ENCODE measurements around the gene MAP4K3.
"Not testable (repeated sequence)": the region's sequence is repeated elsewhere in the genome, so short reads cannot be mapped to it uniquely, and the experiment has no call there.

Gene MAP4K3

DNA sequence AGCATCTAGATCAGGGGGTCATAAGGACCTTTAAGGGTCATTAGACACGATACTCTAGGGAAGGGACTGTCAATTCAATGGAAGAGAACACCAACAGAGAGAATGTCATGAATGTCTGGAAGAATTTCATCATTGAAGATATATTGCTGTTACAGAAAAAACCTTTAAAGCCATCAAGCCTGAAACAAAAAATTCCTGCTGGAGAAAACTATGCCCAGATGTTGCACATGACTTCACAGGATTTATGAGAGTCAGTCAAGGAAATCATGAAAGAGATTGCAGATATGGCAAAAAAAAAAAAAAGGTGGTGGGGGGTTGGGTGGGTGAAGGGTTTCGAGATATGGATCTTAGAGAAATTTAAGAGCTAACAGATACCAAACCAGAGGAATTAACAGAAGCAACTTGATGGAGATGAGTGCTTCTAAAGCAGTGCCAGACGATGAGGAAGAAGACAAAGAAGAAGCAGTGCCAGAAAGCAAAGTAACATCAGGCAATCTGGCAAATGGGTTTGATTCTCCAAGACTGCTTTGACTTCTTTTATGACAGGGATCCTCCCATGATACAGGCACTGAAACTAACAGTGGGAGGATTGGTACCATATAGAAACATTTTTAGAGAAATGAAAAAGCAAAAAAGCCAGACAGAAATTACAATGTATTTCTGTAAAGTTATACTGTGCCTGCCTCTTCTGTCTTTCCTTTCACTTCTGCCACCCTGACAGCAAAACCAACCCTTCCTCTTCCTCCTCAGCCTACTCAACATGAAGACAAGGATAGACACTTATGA is 28.5 kb downstream of the MAP4K3 start:
- no peak for DNase-seq (ENCODE audit: low spot score)

DNA sequence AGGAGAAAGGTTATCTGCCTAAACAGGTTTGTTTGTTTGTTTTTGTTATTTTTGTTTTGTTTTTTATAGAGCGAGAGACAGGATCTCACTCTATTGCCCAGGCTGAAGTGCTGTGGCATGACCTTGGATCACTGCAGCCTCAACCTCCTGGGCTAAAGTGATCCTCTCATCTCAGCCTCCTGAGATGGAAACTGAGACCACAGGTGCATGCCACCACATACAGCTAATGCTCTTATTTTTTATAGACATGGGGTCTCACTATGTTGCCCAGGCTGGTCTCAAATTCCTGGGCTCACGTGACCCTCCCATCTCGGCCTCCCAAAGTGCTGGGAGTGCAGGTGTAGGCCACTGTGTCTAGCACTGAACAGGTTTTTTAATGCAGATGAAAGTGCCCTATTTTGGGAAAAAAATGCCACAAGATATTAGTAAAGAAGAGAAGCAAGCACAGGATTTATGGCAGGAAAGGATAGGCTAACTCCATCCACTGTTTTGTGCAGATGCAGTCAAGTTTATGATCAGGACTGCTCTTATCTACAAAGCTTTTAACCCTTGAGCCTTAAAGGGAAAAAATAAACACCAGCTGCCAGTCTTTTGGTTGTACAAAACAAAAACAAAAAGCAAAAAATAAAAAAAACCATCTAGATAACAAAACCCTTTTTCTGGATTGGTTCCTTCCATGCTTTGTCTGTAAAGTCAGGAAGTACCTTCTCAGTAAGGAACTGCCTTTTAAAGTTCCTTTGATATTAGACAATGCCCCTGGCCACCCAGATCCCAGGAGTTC is 29.4 kb downstream of the MAP4K3 start:
- DNase-seq (ENCODE audit: low spot score) = no peak

DNA sequence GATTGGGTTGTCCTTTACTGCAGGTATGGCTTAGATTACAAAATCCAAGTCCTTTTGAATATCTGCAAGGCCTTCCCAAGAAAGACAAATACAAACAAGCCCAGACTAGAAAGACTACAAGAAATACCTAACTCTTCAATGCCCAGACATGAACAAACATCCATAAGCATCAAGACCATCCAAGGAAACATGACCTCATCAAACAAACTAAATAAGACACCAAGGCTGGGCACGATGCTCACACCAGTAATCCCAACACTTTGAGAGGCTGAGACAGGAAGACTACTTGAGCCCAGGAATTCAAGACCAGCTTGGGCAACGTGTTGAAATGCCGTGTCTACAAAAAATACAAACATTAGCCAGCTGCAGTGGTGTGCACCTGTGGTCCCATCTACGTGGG is 31.7 kb downstream of the MAP4K3 start:
- no peak for DNase-seq (ENCODE audit: low spot score)

DNA sequence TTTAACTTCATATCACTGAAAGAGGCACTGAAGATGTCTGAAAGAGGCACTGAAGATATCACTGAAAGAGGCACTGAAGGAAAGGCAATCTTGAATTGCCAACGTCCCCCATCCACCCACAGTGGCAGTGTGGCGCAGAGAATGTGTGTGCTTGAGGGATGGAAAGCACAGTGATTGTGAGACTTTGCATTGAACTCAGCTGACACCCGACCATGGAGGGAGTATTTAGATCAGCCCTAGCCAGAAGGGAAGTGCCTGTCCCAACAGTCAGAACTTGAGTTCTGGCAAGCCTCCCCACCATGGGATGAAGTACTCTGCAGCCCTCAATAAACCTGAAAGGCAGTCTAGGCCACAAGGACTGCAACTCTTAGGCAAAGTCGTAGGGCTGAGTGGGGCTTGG is 33.8 kb downstream of the MAP4K3 start:
- no peak for DNase-seq (ENCODE audit: low spot score)

DNA sequence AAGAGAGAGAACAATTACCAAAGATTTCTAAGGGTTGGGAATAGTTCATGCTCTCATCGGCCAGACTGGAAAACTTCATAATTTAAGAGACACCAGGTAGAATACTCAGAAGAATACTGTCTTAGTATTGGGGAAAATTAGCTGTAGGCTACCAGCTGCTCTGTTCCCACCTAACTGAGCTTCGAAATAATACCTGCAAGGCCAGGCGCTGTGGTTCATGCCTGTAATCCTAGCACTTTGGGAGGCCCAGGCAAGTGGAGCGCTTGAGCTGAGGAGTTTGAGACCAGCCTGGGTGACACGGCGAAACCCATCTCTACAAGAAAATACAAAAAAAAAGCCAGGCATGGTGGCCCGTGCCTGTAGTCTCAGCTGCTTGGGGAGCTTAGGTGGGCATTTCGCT is 35.8 kb downstream of the MAP4K3 start:
- DNase-seq (ENCODE audit: low spot score) = no peak

DNA sequence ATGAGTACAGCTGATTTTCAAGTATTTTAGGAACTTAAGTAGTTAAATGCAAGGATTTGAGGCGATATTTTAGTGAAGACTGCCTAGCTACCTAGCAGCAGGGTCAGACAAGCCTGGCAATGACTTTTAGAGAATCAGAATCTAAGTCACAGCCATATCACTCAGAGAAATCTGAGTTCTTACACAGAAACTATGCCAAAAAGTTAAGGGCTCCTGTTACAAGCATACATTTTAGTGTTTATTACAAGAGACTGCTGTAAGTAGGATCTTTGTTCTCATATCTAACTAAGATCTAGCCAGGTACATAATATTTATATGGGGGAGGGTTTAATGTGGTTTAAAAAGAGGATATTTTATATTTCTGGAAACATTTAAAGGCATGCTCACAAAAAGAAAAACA is 37.5 kb downstream of the MAP4K3 start:
- no peak for DNase-seq (ENCODE audit: low spot score)

DNA sequence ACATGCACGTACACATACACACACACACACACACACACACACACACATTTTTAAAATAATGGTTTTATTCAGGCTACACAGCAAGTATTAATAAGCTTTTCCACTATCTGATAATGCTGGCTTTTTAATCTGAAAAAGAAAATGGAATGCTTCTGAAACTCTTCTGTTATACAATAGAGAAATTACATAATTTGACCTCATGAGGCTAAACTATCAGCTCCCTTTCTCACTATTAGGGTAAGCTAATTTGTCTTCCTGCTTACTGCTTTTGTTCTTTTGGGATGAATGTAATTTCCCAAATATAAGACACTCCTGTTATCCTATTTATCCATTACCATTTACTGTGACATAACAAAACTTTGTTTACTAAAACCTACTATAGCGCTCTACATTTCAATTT is 41.8 kb downstream of the MAP4K3 start:
- DNase-seq (ENCODE audit: low spot score) = no peak

DNA sequence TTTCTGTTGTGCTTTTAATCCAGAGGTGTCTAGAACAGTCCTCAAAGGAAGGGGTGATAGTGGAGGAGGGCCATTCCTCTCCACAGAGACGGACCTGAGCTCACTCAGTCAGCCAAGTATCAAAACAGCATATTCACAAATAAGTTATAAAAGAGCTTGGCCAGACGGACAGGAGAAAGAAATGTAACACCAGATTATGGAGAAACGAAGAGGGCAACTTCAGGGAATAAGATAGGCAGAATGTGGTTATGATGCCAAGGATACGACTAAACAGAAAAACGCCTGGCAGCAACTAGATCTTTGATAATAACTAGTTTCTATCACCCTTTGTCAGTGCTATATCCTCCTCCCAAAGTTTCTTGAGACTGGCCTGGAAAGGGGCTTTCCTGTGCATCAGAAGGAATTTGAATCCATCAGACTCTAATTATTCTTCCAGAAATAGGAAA is 42.5 kb downstream of the MAP4K3 start:
- no peak for DNase-seq (ENCODE audit: low spot score)

DNA sequence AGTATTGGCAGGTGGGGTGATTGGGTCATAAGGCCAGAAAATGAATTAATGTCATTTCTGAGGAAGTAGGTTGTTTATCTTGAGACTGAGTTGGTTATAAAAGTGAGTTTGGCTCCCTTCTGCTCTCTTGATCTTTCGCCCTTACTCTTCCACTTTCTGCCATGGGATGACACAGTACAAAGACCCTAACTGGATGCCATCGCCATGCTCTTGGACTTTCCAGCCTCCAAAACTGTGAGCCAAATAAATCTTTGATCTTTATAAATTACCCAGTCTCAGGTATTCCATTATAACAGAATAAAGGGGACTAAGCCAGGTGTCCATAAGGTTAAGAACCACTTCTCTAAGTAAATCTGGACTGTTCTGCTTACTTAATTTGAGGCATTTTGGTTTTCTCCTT is 44.4 kb downstream of the MAP4K3 start:
- DNase-seq (ENCODE audit: low spot score) = no peak

DNA sequence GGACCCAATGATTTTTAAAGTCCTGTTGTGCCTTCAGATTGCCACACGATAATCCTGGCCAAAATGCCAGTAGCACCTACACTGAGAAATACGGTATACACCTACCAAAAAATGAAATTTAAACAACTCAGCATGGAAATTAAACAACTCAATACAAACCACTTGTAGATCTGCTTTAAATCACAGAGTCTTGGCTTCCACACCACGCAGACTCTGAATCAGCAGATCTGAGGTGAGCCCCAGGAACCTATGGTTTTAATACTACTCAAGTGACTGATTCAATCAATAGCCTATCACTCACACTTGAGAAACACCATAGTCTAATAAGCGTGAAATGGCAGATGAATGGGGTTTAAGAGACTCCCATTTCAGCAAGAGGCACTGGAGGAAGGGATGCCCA is 46.9 kb downstream of the MAP4K3 start:
- no peak for DNase-seq (ENCODE audit: low spot score)

DNA sequence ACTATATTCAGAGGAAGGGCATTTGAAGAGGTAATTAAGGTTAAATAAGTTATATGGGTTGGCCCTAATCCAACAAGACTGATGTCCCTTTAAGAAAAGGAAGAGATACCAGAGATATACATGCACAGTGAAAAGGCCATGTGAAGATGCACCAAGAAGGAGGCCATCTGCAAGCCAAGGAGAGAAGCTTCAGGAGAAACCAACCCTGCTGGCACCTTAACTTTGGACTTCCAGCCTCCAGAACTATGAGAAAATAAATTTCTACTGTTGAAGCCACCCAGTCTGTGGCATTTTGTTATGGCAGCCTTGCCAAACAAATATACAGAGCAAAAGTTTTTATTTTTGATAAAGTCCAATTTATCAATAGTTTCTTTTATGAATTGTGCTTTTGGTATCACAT is 51.0 kb downstream of the MAP4K3 start:
- DNase-seq (ENCODE audit: low spot score) = no peak

DNA sequence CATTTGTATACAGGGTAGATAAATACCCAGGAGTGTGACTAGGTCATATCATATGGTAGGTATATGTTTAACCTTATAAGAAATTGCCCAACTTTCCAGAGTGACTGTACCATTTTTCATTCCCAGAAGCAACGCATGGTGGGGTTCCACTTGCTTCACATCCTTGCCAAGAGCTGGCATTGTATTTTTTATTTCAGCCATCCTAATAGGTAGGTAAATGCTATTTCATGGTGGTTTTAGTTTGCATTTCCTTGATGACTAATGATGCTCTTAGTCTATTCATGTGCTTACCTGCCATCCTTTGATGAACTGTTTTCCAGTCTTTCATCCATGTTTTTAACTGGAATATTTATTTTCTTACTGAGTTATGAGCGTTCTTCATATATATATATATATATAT is 51.9 kb downstream of the MAP4K3 start:
- DNase-seq (ENCODE audit: low spot score) = no peak

DNA sequence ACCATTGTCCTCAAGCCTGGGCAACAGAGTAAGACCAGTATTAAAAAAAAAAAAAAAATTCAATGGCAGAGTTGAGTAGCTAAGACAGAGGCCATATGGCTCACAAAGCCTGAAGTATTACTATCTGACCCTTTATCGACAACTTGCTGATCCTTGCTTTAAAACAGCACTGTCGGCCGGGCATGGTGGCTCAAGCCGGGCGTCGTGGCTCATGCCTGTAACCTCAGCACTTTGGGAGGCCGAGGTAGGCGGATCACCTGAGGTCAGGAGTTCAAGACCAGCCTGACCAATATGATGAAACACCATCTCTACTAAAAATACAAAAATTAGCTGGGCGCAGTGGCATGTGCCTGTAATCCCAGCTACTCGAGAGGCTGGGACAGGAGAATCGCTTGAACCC is 53.0 kb downstream of the MAP4K3 start:
- DNase-seq (ENCODE audit: low spot score) = not testable (repeated sequence)

DNA sequence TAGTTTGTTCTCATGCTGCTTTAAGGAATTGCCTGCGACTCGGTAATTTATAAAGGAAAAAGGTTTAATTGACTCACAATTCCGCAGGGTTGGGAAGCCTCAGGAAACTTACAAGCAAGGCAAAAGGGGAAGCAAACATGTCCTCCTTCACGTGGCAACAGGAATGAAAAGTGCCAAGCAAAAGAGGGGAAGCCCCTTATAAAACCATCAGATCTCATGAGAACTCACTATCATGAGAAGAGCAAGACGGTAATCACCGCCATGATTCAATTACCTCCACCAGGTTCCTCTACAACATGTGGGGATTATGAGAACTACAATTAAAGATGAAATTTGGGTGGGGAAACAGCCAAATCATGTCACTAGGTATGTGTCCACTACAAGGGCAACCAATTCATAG is 53.9 kb downstream of the MAP4K3 start:
- DNase-seq (ENCODE audit: low spot score) = no peak

DNA sequence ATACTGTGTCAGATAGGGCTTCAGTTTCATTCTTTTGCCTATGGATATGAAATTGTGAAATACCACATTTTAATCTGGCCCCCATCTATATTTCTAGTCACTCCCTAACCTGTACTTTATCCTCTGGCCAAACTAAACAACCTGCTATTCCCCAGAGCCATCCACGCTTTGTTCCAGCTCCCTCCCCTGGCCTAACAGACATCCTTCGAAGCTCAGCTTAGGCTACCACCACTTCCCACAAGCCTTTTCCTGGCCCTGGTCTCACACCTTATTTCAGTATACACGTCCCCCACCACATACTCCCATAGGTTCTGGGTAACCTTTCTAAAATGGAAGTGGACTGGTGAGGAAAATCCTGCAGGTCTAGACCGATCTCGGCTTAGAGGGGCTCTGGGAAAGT is 55.4 kb downstream of the MAP4K3 start:
- DNase-seq (ENCODE audit: low spot score) = no peak

DNA sequence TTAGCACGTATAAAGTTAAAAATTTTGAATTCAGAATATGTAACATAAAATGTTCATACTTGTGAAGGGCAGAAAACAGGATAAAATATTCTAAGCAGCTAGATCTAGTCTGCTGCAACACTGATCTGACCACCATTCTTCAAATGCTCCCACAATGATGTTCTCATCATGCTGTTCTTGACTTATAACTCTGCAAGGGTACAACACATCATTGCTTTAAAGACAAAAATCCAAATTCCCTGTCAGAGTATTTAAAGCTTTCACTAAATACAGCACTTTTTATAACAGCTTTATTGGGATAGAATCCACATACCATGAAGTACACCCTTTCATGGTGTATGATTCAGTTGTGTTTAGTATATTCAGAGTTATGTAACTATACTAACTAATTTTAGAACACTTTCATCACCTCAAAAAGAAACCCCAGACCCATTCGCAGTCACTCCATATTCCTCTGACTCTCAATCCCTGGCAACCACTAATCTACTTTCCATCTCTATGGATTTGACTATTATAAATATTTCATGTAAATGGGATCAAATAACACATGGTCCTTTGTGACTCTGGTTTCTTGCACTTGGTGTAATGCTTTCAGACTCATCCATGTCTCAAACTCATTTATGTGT is 56.4 kb downstream of the MAP4K3 start:
- DNase-seq (ENCODE audit: low spot score) = no peak

DNA sequence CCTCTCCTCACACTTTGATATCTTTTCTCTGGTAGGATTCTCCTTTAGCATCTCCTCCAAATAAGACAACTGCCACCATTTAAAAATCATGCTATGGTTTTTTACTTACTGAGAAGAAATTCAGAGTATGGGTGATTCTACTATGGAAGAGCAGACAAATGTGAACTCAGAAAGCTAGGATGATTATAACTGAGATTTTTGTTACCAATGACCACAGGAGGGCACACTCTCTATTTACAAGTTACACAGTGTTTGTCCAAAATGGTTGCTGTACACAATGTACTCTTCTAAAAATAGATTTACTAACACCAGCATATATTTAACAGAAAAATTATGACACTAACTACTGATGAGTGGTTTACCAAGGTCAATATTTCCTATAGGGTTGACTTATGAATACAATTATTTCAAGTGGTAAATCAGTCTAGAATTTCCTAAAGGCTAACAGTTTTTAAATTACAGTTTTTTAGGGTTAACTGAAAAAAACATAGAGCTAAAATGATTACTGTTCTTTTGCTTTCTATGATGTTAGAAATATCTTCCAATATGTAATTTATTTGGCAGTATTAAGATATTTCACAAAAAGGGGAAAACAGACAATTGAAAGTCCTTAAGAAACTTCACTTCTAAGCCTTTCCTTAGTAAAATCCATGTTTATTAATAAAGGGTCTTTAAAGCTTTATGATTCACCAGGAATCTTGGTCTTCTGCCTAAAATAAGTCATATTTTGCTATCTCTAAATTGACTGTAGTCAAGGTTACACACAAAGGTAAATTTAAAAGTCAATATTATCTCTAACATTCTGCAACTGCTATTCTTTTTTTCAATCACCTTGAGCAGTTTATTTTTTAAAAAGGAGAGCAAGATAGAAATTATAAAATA is 57.2 kb downstream of the MAP4K3 start:
- peak; percentile 61 for DNase-seq (ENCODE audit: low spot score)

DNA sequence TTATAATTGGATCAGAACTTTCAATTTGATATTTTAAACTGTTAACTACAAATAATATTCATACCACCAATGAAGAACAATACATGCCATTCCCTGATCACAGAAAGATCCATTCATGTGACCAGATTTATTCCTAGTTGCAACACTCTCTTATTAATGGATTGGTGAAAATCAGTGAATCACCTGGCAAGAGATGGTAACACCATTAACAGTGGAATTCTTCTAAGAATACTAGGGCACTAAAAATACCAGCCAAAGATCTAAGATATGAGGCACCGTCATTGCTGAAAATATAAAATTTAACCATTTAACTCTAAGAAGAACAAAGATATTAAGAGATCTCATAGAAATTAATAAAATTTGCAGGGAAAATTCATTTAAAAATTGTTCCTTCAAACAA is 58.1 kb downstream of the MAP4K3 start:
- no peak for DNase-seq (ENCODE audit: low spot score)

DNA sequence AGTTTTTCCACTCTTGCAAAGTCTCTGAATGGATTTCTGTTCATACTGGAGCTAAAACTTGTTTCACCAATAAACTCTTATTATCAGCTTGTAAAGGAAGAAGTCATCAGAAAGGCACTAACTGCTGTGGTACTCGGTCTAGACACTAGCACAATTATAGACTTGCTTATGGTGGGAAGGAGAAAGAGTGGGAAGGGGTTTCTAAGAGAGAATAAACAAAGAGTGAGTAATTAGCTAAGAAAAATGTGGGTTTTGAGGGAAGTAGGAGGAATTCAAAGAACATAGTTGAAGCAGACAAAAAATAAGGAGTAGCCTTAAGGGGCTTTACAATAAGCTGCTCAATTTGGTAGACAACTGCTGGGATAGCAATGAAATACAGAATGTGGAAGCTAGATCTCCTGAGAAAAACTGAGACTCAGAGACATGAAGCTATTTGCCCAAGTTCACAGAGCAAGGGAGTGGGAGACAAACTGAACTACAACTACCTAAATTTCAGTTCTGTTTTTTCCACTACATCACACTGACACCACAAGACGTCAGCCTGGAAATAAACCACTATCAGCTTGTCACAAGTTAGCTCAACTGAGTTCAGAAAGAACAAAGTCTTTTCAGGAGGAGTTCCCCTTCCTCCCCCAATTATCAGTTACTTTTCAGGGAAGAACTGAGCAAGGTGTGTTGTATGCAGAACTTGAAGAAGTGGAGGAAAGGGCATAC is 59.7 kb downstream of the MAP4K3 start:
- no peak for DNase-seq (ENCODE audit: low spot score)

DNA sequence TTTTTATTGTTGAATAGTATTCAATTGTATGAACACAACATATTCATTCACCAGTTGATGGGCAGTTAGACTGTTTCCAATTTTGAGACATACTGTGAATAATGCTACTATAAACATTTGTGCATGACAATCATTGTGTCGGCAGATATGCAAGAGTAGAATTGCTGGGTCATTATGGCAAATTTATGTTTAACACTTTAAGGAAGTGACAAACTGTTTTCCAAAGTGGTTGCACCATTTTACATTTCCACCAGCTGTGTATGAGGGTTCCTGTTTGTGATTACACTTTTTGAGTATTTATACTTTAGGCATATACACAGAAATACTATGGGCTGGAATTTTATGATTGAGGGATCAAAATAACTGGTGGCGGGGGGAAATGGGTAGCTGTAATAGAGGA is 61.2 kb downstream of the MAP4K3 start:
- DNase-seq (ENCODE audit: low spot score) = no peak

DNA sequence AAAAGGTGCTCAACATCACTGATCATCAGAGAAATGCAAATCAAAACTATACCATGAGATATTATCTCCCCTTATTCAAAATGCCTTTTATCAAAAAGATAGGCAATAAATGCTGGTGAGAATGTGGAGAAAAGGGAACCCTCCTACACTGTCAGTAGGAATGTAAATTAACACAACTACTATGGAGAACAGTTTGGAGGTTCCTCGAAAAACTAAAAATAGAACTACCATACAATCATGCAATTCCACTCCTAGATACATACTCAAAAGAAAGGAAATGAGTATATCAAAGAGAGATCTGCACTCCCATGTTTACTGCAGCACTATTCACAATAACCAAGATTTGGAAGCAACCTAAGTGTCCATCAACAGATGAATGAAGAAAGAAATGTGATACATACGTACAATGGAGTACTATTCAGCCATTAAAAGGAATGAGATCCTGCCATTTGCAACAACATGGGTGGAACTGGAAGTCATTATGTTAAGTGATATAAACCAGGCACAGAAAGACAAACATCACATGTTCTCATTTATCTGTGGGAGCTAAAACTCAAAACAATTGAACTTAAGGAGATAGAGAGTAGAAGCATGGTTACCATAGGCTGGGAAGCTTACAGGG is 63.8 kb downstream of the MAP4K3 start:
- no peak for DNase-seq (ENCODE audit: low spot score)

Measured in kidney capillary endothelial cell (primary cell).